ENCODE results near the gene PHLDA3. TPM values are rescaled to one million over a fixed set of nuclear protein-coding genes. Genes with fewer than 3 reads are reported as not detected.
"Not testable (repeated sequence)": the region's sequence is repeated elsewhere in the genome, so short reads cannot be mapped to it uniquely, and the experiment has no call there.

PHLDA3 gene
- total and polyA plus RNA-seq, 11 donors, result 15.2 to 48.1 (median 28.5) TPM

GRCh38 chr1:201479201-201479730 is 10.3 kb upstream of the PHLDA3 start:
- WGBS, 4 donors, result 75 to 86% (median 79%) methylated on average over 4 of the region's 4 CpGs

GRCh38 chr1:201478666-201479065 is 9.7 kb upstream of the PHLDA3 start:
- H3K4me3 ChIP-seq, H3K36me3 ChIP-seq, H3K9me3 ChIP-seq, H3K27me3 ChIP-seq, ATAC-seq: not testable (repeated sequence)
- intact Hi-C loops (cut with DNase I), result loop anchor here in 2 of 10 donors (5.0 kb wide), 2 partner anchors 36 to 41 kb away; no protein-coding TSS in a partner anchor
- Histone ChIP-seq H3K27ac (peak overlapping the region in 2 of 12 donors; percentile 72 to 83), H3K4me1 (peaks cover 5 to 34% (median 24%) of the 10 kb centered on the region in 12 donors)
- peak in 1 of 5 donors; percentile 16 for DNase-seq
- WGBS, 4 donors, result 82 to 90% (median 89%) methylated on average over 3 of the region's 3 CpGs

More at GRCh38 chr1:201479201-201479730, 10.3 kb upstream of the PHLDA3 start:
- intact Hi-C loops (cut with DNase I), result loop anchor here in 2 of 10 donors (5.0 kb wide), 2 partner anchors 37 to 42 kb away; no protein-coding TSS in a partner anchor
- Histone ChIP-seq H3K27me3 (peaks cover 0 to 6% (median 0%) of the 10 kb centered on the region in 9 donors), H3K36me3 (peaks cover 0 to 10% (median 8%) of the 10 kb centered on the region in 9 donors), H3K4me1 (peaks cover 5 to 34% (median 24%) of the 10 kb centered on the region in 12 donors), H3K9me3 (no peaks in the 10 kb centered on the region), H3K4me3 (no peak overlapping the region), H3K27ac (peak overlapping the region in 8 of 12 donors; percentile 48 to 98 (median 79))
- DNase-seq (peak in 1 of 5 donors; percentile 13), ATAC-seq (no peak)
- TF ChIP-seq POLR2A (IDR thresholded peaks at IDR 0.05) (no peak), CTCF (IDR thresholded peaks at IDR 0.05) (no peak)

DNA sequence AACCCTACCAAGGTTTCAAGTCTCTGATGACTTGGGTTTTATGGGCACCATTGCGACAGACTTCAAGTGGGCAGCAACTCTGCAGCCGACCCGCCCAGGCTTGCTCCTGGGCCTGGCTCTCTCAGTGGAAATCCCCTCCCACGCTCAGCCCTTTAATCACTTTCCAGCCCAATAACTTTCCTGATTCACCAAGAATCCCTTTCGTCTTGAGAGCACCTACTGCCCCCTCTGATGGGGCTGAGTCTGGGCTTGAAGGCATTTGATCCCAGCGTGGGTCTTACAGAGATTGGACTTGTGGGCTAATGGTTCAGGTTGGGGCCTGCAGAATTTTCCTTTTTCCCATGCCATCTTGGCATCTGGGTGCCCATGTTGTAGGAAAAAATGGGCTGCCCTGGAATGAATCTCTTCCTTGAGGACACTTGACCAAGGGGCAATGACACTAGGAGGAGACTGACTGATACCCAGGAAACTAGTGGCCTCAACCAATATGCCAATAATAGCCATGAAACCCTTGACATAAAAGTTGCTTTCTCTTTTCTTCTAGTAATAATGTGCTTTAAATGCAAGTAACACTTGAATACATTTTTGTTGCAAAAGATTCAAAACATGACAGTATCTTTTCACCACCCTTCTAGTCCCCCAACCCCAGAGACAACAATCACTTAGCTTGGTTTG is 7.8 kb upstream of the PHLDA3 start:
- H3K36me3 ChIP-seq, result no peaks in the 10 kb centered on the region
- ATAC-seq (no peak), DNase-seq (no peak)
- no peaks in the 10 kb centered on the region for H3K9me3 ChIP-seq
- TF ChIP-seq CTCF (IDR thresholded peaks at IDR 0.05) (no peak), POLR2A (IDR thresholded peaks at IDR 0.05) (no peak)
- 88 to 91% (median 89%) methylated on average over 6 of the region's 6 CpGs for WGBS, 4 donors
- intact Hi-C loops (cut with DNase I), result loop anchor here in 2 of 10 donors (5.0 kb wide), 2 partner anchors 35 to 40 kb away; no protein-coding TSS in a partner anchor
- H3K4me1 ChIP-seq, result peaks cover 5 to 27% (median 20%) of the 10 kb centered on the region in 12 donors
- no peak overlapping the region for H3K27ac ChIP-seq
- H3K4me3 ChIP-seq, result no peak overlapping the region
- peaks cover 0 to 5% (median 0%) of the 10 kb centered on the region in 9 donors for H3K27me3 ChIP-seq

- no peak for DNase-seq
- H3K4me3 ChIP-seq, result no peak overlapping the region
- no peaks in the 10 kb centered on the region for H3K36me3 ChIP-seq
- 89 to 92% (median 90%) methylated on average over 8 of the region's 8 CpGs for WGBS, 4 donors
- H3K9me3 ChIP-seq, result no peaks in the 10 kb centered on the region
- no peak for ATAC-seq
- H3K27ac ChIP-seq, result no peak overlapping the region
- peaks cover 2 to 20% (median 13%) of the 10 kb centered on the region in 12 donors for H3K4me1 ChIP-seq
- H3K27me3 ChIP-seq, result no peaks in the 10 kb centered on the region
- TF ChIP-seq POLR2A (IDR thresholded peaks at IDR 0.05) (no peak), CTCF (IDR thresholded peaks at IDR 0.05) (no peak)
- intact Hi-C loops (cut with DNase I), result loop anchor here in 2 of 10 donors (5.0 kb wide), 2 partner anchors 34 to 39 kb away; no protein-coding TSS in a partner anchor
These were observed 7.1 kb upstream of the PHLDA3 start for GRCh38 chr1:201475915-201476669.
